D721Med (cell line): ENCODE results near the gene ANXA2R.
"Not testable (repeated sequence)": the region's sequence is repeated elsewhere in the genome, so short reads cannot be mapped to it uniquely, and the experiment has no call there.

Experiments used
- DNase-seq: peaks from one replicate; pipeline ENCODE4 v3.0.0; 2011; ENCODE audit warnings: low spot score; ENCODE audit not compliant: insufficient read length
- FAIRE-seq: peaks from 2 replicates; lab custom pipeline; 2011; peaks lifted over from hg19 to GRCh38; lab: Jason Lieb, UNC
- CTCF ChIP-seq: IDR thresholded peaks from 2 replicates; pipeline ENCODE4 v1.5.1; 2012; ENCODE audit warnings: mild to moderate bottlenecking, control low read depth; ENCODE audit not compliant: insufficient read depth; ENCODE audit errors: missing control alignments

Gene ANXA2R

DNA sequence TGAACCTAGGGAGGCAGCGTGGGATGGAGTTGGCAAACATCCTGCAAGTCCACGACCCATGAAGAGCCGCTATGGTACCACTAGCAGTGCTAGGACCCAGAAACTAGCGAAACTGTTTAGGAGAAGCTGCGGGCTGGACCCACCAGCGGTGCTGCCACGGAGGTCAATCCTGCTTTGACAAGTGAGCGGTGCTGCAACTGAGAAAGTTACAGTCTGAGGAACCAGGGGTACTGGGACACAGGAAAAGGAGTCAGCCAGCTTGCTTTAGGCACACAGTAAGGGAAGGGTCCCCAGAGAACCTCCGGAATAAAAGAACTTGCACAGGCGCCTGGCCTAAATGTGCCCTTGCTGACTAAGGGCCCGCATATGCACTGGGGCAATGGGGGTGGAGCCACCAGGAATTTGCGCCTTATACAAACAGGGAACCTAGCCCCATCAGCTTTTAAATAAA is 23.6 kb upstream of the ANXA2R start:
- no peak for DNase-seq
- no peak for TF ChIP-seq CTCF
- FAIRE-seq, result no peak

DNA sequence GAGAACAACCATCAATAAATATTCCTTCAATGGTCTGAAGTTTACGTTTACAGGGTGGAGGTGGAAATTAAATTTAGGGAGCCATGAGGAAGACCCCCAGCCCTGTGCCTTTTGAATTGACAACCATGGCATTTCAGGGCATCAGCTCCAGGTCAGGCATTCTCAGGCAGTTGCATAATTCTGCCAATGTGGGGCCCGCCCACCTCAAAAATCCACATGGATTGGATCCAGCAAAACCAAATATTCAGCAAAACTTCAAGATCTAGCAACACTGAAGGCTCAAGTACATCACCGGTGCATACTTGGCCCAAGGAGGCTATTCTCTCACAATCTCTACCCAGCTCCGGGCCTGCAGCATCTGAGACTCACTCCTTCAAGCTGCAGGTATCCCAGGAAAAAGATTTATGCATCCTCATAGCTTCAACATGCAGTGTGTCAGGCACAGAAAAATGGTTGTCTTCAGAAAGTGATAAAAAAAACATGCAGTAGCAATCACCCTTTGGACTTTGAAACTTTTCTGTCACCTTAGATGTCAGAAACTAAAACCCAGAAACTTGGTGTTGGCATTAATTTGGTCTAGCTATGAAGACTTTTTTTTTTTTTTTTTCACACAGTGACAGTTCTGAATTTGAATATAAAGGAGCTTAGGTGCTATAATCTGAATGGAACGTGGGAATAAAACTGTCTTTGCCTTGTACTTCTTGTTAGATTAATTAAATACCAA is 21.4 kb upstream of the ANXA2R start:
- DNase-seq (no peak), FAIRE-seq (no peak)
- no peak for TF ChIP-seq CTCF

GRCh38 chr5:43060020-43060419 is 19.9 kb upstream of the ANXA2R start:
- not testable (repeated sequence) for DNase-seq, FAIRE-seq

GRCh38 chr5:43055098-43055497 is 15.0 kb upstream of the ANXA2R start:
- FAIRE-seq, DNase-seq: not testable (repeated sequence)

DNA sequence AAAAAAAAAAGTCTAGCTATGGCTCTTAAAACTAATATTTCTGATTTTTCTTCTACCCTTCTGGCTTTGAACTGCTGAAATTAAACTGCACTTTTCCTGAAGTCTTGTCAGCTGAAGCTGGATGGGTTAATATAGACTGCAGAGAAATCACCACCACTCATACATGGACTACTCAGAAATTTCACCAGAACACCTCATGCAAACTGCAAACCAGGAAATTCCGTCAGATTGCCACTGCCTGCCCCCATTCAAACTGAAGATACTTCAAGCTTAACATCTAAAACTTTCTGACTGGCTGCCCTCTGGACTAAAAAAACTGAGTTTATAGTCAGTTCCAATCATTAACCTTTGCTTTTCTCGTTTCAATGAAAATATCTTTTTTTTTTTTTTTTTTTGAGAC is 11.6 kb upstream of the ANXA2R start:
- TF ChIP-seq CTCF, result no peak
- no peak for DNase-seq
- no peak for FAIRE-seq

DNA sequence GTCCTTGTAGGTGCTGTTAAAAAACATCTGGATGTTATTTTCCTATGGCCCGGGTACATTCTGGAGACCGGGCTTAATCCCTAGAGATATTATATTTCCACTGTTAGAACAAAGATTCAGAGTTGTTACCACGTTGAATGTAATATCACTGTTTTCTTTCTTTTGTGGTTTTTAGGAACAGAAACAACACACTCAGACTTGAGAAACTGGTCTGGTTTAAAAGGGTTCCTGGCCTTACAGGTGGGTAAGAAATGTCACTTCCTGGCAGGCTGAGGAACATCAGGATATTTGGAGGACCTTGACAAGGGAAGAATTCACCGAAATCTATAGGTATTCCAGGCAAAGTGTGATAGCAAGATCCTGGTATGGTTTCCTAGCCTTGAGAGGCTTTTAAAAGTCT is 10.3 kb upstream of the ANXA2R start:
- TF ChIP-seq CTCF, result no peak
- DNase-seq (no peak), FAIRE-seq (no peak)

DNA sequence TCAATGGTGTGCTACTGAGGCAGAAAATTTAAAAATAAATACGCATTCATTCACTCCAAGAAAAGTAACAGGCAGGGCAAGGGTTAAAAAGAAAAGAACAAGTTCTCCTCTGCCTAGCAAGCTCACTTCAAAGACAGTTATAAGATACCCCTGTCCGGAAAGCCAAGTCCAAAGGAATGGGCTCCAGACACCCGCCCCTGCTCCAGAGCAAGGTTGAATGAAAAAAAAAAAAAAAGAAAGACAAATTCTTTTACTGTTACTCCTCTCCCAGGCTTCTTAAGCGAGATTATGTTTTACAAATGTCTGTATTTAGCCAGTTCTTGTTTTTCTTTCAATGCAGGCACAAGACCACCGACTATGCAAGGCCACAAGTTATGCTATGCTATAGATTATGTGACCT is 9.1 kb upstream of the ANXA2R start:
- FAIRE-seq, result no peak
- no peak for TF ChIP-seq CTCF
- no peak for DNase-seq

DNA sequence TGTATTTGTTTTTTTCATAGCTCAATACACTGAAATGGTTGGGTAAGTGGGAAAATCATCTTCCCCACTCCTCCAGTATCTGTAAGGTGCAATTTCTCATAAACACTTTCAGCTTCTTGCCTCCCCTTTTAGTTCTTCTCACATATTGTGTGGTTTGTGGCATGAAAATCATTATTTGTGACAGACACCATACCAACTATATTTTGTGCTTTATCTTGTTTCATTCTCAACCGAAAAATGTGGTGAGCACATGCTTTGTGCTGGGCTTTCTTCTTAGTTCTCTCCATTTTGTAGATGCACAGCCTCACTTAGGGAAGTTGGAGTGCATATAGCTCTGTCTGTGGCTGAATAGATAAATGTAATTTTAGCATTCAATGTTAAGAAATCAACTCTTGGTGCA is 6.4 kb upstream of the ANXA2R start:
- no peak for TF ChIP-seq CTCF
- DNase-seq (no peak), FAIRE-seq (no peak)
